GM18873 (cell line): Measurements from ENCODE around the gene NFKBIA.
"Not testable (repeated sequence)": the region's sequence is repeated elsewhere in the genome, so short reads cannot be mapped to it uniquely, and the experiment has no call there.

Experiments used
- ATAC-seq: cut with Tn5 transposase; IDR thresholded peaks from one replicate; pipeline ENCODE4 v1.9.1; 2021; ENCODE audit warnings: mild to moderate bottlenecking, moderate library complexity, moderate number of reproducible peaks; ENCODE audit not compliant: unreplicated experiment, low FRiP score

The NFKBIA gene

GRCh38 chr14:35393826-35394225 lies 10.7 kb downstream of the NFKBIA start:
- no peak for ATAC-seq

- no peak for ATAC-seq
Measured at GRCh38 chr14:35392103-35392502, 12.4 kb downstream of the NFKBIA start.

GRCh38 chr14:35391388-35391710 lies 13.2 kb downstream of the NFKBIA start:
- ATAC-seq = no peak

GRCh38 chr14:35390577-35391387 lies 13.8 kb downstream of the NFKBIA start:
- no peak for ATAC-seq

GRCh38 chr14:35389315-35389667 lies 15.3 kb downstream of the NFKBIA start:
- ATAC-seq = no peak

GRCh38 chr14:35388656-35389314 lies 15.8 kb downstream of the NFKBIA start:
- ATAC-seq = no peak

- no peak for ATAC-seq
Measured at GRCh38 chr14:35387713-35388579, 16.6 kb downstream of the NFKBIA start.

GRCh38 chr14:35387219-35387618 lies 17.3 kb downstream of the NFKBIA start:
- no peak for ATAC-seq

- ATAC-seq = no peak
Measured at GRCh38 chr14:35386673-35387125, 17.9 kb downstream of the NFKBIA start.

GRCh38 chr14:35385042-35385839 lies 19.3 kb downstream of the NFKBIA start:
- ATAC-seq = no peak

- ATAC-seq = no peak
Measured at GRCh38 chr14:35384455-35385041, 20.0 kb downstream of the NFKBIA start.

GRCh38 chr14:35383569-35384454 lies 20.7 kb downstream of the NFKBIA start:
- no peak for ATAC-seq

- no peak for ATAC-seq
Measured at GRCh38 chr14:35380794-35381193, 23.8 kb downstream of the NFKBIA start.

- ATAC-seq = not testable (repeated sequence)
Measured at GRCh38 chr14:35379234-35379933, 25.2 kb downstream of the NFKBIA start.

GRCh38 chr14:35378425-35379233 lies 25.9 kb downstream of the NFKBIA start:
- no peak for ATAC-seq

- no peak for ATAC-seq
Measured at GRCh38 chr14:35375558-35376025, 29.0 kb downstream of the NFKBIA start.

- no peak for ATAC-seq
Measured at GRCh38 chr14:35374263-35374712, 30.3 kb downstream of the NFKBIA start.
